Immature natural killer cell (primary cell): ENCODE measurements around the gene KCNT1. TPM values are rescaled to one million over a fixed set of nuclear protein-coding genes. Genes with fewer than 3 reads are reported as not detected.

Source experiments
- DNase-seq, 3 donors: peaks; one replicate each; pipeline ENCODE4 v3.0.0; 2022; ENCODE audit warnings: mixed read lengths in 1 of 3
- H3K27ac Mint-ChIP-seq, 6 donors: one replicate each; pipeline ENCODE4 v1.8.0; 2020; ENCODE audit warnings: mixed read lengths in 6 of 6, mild to moderate bottlenecking in 5 of 6, inconsistent platforms in 4 of 6, moderate library complexity in 3 of 6
- H3K27me3 Mint-ChIP-seq, 3 donors: one replicate each; pipeline ENCODE4 v1.8.0; 2020 to 2021; ENCODE audit warnings: low read depth in 3 of 3, mild to moderate bottlenecking in 3 of 3, mixed read lengths in 3 of 3, moderate library complexity in 3 of 3, inconsistent platforms in 1 of 3
- H3K36me3 Mint-ChIP-seq, 3 donors: one replicate each; pipeline ENCODE4 v1.8.0; 2020; ENCODE audit warnings: mixed read lengths in 3 of 3, inconsistent platforms in 2 of 3, mild to moderate bottlenecking in 2 of 3
- H3K4me1 Mint-ChIP-seq, 2 donors: one replicate each; pipeline ENCODE4 v1.8.0; 2020; ENCODE audit warnings: inconsistent platforms in 2 of 2, mild to moderate bottlenecking in 2 of 2, mixed read lengths in 2 of 2, moderate library complexity in 1 of 2
- H3K4me3 Mint-ChIP-seq, 5 donors: one replicate each; pipeline ENCODE4 v1.8.0; 2020; ENCODE audit warnings: mild to moderate bottlenecking in 5 of 5, mixed read lengths in 5 of 5, inconsistent platforms in 3 of 5, moderate library complexity in 3 of 5
- H3K9me3 Mint-ChIP-seq, 6 donors: one replicate each; pipeline ENCODE4 v1.8.0; 2020; ENCODE audit warnings: mild to moderate bottlenecking in 6 of 6, mixed read lengths in 6 of 6, inconsistent platforms in 4 of 6, moderate library complexity in 3 of 6
- polyA plus RNA-seq, 3 donors: library from polyadenylated mRNA; unstranded; fragments of 300-500 nt; fragmentation: Illumina TruSeq; gene quantifications; one replicate each; pipeline ENCODE4 v1.2.3, GENCODE V29; 2021

KCNT1 gene
- polyA plus RNA-seq, 3 donors from 2014 or later = not detected

GRCh38 chr9:135817951-135818717, 116.1 kb downstream of the KCNT1 start:
- Mint-ChIP-seq H3K9me3 (no peaks in the 10 kb centered on the region), H3K4me1 (no peaks in the 10 kb centered on the region), H3K27ac (no peak overlapping the region), H3K36me3 (peaks cover 25 to 61% (median 29%) of the 10 kb centered on the region in 3 donors), H3K27me3 (peaks cover 0 to 4% (median 1%) of the 10 kb centered on the region in 3 donors), H3K4me3 (no peak overlapping the region)
- DNase-seq = no peak

DNA sequence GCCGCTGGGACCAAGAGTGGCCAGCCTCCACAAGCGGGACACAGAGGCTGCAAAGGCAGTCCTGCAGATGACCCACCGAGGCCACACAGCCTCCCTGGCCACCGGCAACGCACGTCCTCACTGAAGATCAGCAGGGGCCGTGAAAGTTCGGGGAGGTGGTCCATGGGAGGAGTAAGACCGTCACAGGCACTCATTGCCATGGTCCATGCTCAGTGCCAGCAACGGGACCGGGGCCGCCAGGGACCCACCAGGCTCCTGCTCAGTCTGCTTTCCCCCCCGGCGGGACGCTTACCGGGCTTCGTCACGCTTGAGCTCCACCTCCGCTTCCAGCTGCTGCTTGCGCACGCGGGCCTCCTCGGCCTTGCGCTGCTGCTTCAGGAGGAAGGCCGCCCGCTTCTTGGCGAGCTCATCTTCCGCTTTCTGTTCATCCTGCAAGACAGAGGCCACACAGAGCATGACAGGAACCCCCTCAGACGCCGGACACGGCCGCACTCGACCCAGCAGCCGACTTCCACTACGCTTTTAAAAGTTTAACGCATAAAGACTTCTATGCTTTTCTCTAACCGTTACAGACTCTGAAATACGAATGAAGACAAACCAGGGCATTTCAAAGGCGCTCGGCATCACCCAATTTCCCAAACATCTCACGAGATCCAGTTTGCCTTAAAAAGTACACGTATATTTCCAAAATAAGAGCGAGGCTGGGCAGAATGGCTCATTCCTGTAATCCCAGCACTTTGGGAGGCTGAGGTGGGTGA, 116.9 kb downstream of the KCNT1 start:
- no peaks in the 10 kb centered on the region for H3K4me1 Mint-ChIP-seq
- H3K9me3 Mint-ChIP-seq = no peaks in the 10 kb centered on the region
- no peak overlapping the region for H3K27ac Mint-ChIP-seq

GRCh38 chr9:135819905-135820304, 117.9 kb downstream of the KCNT1 start:
- Mint-ChIP-seq H3K4me1 (no peaks in the 10 kb centered on the region), H3K36me3 (peaks cover 23 to 58% (median 26%) of the 10 kb centered on the region in 3 donors), H3K4me3 (no peak overlapping the region), H3K9me3 (no peaks in the 10 kb centered on the region), H3K27me3 (peaks cover 0 to 2% (median 1%) of the 10 kb centered on the region in 3 donors), H3K27ac (no peak overlapping the region)
- DNase-seq = no peak

More for the DNA sequence above, 116.9 kb downstream of the KCNT1 start:
- no peak for DNase-seq
- Mint-ChIP-seq H3K27me3 (peaks cover 0 to 4% (median 1%) of the 10 kb centered on the region in 3 donors), H3K36me3 (peaks cover 29 to 64% (median 32%) of the 10 kb centered on the region in 3 donors), H3K4me3 (no peak overlapping the region)

DNA sequence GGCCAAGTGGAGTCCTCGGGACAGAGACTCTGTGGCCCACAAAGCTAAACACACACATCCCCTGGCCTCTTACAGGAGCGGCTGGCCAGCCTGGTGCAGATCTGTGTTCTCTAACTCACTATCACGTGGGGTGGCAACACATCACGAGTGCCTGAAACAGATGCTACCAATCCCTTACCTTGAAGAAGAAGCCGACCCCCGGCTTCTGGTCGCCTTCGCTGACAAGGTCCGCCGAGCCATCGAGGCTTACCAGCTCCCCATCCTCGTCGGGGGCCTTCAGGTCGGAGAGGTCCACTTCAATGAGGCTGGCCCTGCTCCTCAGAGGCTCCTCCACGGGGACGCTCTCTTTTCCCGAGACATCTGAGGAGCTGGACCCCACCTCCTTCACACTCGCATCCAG, 118.7 kb downstream of the KCNT1 start:
- Mint-ChIP-seq H3K27ac (no peak overlapping the region), H3K36me3 (peaks cover 17 to 58% (median 28%) of the 10 kb centered on the region in 3 donors), H3K4me1 (no peaks in the 10 kb centered on the region), H3K9me3 (no peaks in the 10 kb centered on the region), H3K4me3 (no peak overlapping the region), H3K27me3 (peaks cover 0 to 2% (median 1%) of the 10 kb centered on the region in 3 donors)
- no peak for DNase-seq

DNA sequence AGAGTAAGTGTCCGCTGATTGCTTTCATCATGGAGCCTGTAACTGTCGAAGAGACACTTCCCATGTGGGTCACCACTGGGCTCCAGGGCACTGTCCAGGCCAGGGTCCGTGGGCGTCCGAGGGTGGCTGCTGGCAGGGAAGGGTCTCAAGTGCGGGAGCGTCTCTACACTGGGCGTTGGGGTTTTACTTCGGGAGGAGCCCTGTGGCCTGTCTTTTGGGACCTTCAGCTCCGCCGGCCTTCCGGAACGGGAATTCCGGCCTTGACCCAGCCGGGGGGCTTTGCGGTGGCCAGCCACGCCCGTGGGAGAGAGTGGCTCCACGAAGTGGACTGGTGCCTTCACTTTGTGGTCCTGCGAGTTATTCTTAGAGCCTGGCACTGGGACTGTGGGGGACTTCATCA, 119.1 kb downstream of the KCNT1 start:
- no peak overlapping the region for H3K27ac Mint-ChIP-seq
- no peak for DNase-seq
- peaks cover 16 to 56% (median 28%) of the 10 kb centered on the region in 3 donors for H3K36me3 Mint-ChIP-seq
- H3K27me3 Mint-ChIP-seq = peaks cover 0 to 2% (median 1%) of the 10 kb centered on the region in 3 donors
- H3K9me3 Mint-ChIP-seq = no peaks in the 10 kb centered on the region
- no peaks in the 10 kb centered on the region for H3K4me1 Mint-ChIP-seq
- no peak overlapping the region for H3K4me3 Mint-ChIP-seq

DNA sequence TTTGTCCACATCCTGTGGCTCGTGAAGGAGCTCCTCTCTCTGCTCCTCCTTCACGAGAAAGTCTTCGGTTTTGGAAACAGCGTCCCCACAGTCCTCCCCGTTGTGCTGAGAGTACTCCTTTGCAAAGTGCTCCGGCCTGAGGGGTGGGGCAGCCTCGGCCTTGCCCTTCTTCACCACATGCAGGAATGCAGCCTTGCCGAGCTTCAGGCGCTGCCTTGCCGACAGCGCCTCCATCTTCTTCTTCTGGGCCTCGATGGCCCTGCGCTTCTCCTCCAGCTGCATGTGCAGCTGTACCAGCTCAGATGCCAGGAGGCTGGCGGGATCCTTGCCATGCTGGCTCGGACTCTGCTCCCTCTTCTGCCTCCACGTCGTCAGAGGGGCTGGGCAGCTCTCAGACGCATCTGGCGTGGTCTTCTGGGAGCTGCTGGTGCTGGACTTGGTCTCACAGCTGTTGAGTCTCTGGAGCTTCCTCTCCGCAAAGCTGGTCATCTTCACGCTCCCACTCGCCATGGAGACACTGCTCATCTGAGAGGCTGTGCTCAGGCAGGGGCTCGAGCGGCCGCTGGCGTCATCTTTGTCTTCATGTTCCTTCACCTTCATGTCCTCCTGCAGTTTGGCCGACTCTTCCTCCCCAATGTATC, 119.9 kb downstream of the KCNT1 start:
- Mint-ChIP-seq H3K36me3 (peaks cover 22 to 55% (median 26%) of the 10 kb centered on the region in 3 donors), H3K4me3 (no peak overlapping the region)

DNA sequence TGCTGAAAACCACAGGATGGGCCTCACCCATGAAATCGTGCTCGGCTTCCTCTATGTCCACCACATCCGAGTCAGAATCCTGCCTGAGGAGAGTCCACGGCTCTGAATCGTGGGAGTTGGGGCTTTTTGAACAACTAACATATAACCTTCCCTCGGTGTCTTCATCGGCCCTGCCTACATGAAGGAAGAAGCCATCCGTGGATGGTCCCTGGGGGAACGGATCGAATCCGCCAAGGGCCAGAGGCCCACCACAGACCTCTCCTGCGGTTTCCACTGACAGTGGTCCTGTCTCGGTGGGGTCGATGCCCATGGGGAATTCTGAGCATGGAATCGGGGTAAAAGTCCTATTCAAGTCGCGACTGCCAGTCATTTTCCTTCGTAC, 120.4 kb downstream of the KCNT1 start:
- peaks cover 0 to 1% (median 0%) of the 10 kb centered on the region in 3 donors for H3K27me3 Mint-ChIP-seq
- H3K9me3 Mint-ChIP-seq = no peaks in the 10 kb centered on the region
- H3K4me3 Mint-ChIP-seq = no peak overlapping the region
- peaks cover 27 to 60% (median 30%) of the 10 kb centered on the region in 3 donors for H3K36me3 Mint-ChIP-seq
- H3K4me1 Mint-ChIP-seq = no peaks in the 10 kb centered on the region
- DNase-seq = no peak
- H3K27ac Mint-ChIP-seq = no peak overlapping the region

More for the DNA sequence above, 119.9 kb downstream of the KCNT1 start:
- peaks cover 0 to 1% (median 1%) of the 10 kb centered on the region in 3 donors for H3K27me3 Mint-ChIP-seq
- H3K9me3 Mint-ChIP-seq = no peaks in the 10 kb centered on the region
- no peaks in the 10 kb centered on the region for H3K4me1 Mint-ChIP-seq
- DNase-seq = no peak
- H3K27ac Mint-ChIP-seq = no peak overlapping the region

DNA sequence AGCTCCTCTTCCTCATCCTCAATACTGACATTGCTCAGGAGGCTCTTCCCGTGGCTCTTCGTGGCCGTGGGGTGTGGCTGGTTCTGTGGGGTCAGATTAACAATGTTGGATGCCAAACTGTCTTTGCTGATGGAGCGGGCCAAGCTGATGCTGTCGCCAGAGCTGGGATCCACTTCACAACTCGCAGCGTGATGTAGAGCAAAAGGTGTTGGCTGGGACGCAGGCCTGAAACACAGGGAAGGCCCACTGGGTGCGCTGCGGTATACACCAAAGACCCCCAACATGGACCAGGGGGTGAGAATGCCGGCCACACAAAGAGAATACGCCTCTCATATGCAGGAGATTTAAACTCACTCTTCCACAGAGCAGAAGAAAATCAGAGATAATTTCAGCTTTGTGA, 121.1 kb downstream of the KCNT1 start:
- H3K4me1 Mint-ChIP-seq = no peaks in the 10 kb centered on the region
- peaks cover 0 to 1% (median 0%) of the 10 kb centered on the region in 3 donors for H3K27me3 Mint-ChIP-seq
- peaks cover 0 to 2% (median under 1%) of the 10 kb centered on the region in 6 donors for H3K9me3 Mint-ChIP-seq
- H3K4me3 Mint-ChIP-seq = no peak overlapping the region
- DNase-seq = no peak
- peaks cover 30 to 65% (median 33%) of the 10 kb centered on the region in 3 donors for H3K36me3 Mint-ChIP-seq
- peak overlapping the region in 1 of 6 donors; percentile 34 for H3K27ac Mint-ChIP-seq

DNA sequence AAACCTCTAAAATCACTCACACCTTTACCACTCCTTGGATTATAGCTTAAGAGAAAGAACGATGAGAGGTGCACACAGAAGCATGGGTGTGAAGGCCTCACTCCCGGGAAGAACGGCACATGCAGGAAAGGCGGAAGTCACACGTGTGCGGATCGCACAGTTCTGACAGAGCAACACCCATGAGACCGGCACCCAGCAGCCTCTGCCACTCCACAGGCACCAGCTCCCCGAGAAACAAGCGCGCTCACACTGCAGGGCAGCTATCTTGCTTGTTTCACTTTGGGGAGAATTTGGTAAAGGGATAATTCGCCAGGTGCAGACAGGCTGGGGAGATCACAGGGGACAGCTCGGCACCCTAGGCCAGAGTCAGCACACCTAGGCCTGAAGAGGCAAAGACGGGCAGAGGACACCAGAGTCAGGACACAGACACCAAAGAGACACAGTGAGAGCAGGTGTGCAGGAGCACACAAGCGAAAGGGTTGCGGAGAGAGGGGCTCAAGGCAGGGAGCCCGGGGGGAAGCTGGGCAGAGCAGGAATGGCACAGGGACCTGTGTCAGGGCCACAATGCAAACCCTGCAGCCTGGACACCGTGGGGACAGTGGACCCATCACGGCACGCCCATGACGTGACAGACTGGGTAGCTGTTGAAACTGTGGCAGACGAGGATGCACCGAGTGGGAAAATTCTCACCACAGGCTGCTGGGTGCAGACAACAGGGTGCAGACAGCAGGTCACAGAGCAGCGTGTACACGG, 123.6 kb downstream of the KCNT1 start:
- Mint-ChIP-seq H3K4me3 (no peak overlapping the region), H3K36me3 (peaks cover 34 to 62% (median 47%) of the 10 kb centered on the region in 3 donors), H3K9me3 (peaks cover 3 to 13% (median 9%) of the 10 kb centered on the region in 6 donors), H3K27me3 (peaks cover 0 to 1% (median 0%) of the 10 kb centered on the region in 3 donors), H3K27ac (no peak overlapping the region), H3K4me1 (peaks cover 0 to 2% of the 10 kb centered on the region in 2 donors)
- no peak for DNase-seq

- DNase-seq = no peak
- H3K9me3 Mint-ChIP-seq = peaks cover 3 to 13% (median 9%) of the 10 kb centered on the region in 6 donors
- peaks cover 0 to 1% (median 0%) of the 10 kb centered on the region in 3 donors for H3K27me3 Mint-ChIP-seq
- H3K4me1 Mint-ChIP-seq = peaks cover 0 to 2% of the 10 kb centered on the region in 2 donors
- H3K36me3 Mint-ChIP-seq = peaks cover 34 to 57% (median 48%) of the 10 kb centered on the region in 3 donors
- no peak overlapping the region for H3K27ac Mint-ChIP-seq
- no peak overlapping the region for H3K4me3 Mint-ChIP-seq
Observed at GRCh38 chr9:135826188-135826545, 124.2 kb downstream of the KCNT1 start.

GRCh38 chr9:135827301-135827700, 125.3 kb downstream of the KCNT1 start:
- Mint-ChIP-seq H3K4me3 (no peak overlapping the region), H3K9me3 (peaks cover 3 to 13% (median 9%) of the 10 kb centered on the region in 6 donors), H3K27me3 (peaks cover 0 to 3% (median 0%) of the 10 kb centered on the region in 3 donors), H3K4me1 (peaks cover 2 to 6% of the 10 kb centered on the region in 2 donors), H3K36me3 (peaks cover 29 to 51% (median 43%) of the 10 kb centered on the region in 3 donors), H3K27ac (no peak overlapping the region)
- DNase-seq = no peak

GRCh38 chr9:135827866-135828580, 126.0 kb downstream of the KCNT1 start:
- Mint-ChIP-seq H3K9me3 (peaks cover 3 to 13% (median 9%) of the 10 kb centered on the region in 6 donors), H3K4me3 (no peak overlapping the region), H3K27me3 (peaks cover 0 to 3% (median 0%) of the 10 kb centered on the region in 3 donors), H3K36me3 (peaks cover 24 to 45% (median 42%) of the 10 kb centered on the region in 3 donors), H3K27ac (peak overlapping the region in 1 of 6 donors; percentile 34), H3K4me1 (peaks cover 2 to 6% of the 10 kb centered on the region in 2 donors)
- no peak for DNase-seq
